Muscle of leg (tissue), 11 donors: ENCODE data around the gene NPAS3. TPM values are rescaled to one million over a fixed set of nuclear protein-coding genes. Genes with fewer than 3 reads are reported as not detected.

Source experiments
- DNase-seq: peaks from one replicate; pipeline ENCODE4 v3.0.0; 2013
- H3K27ac ChIP-seq: one replicate; pipeline ENCODE4 v1.5.1; 2013; ENCODE audit warnings: mild to moderate bottlenecking, low read length, control low read depth
- H3K27me3 ChIP-seq: one replicate; pipeline ENCODE4 v1.6.1; 2013; ENCODE audit warnings: low read length; ENCODE audit not compliant: control insufficient read depth, insufficient read depth
- H3K36me3 ChIP-seq: one replicate; pipeline ENCODE4 v1.6.1; 2013; ENCODE audit warnings: low read length; ENCODE audit not compliant: control insufficient read depth, insufficient read depth
- H3K4me1 ChIP-seq: one replicate; pipeline ENCODE4 v1.6.1; 2013; ENCODE audit warnings: low read length; ENCODE audit not compliant: control insufficient read depth, insufficient read depth
- H3K4me3 ChIP-seq: one replicate; pipeline ENCODE4 v1.5.1; 2013; ENCODE audit warnings: low read length, control low read depth
- H3K9me3 ChIP-seq: replicated peaks from 2 replicates; pipeline ENCODE4 v1.6.1; 2013; ENCODE audit warnings: low read depth, low read length; ENCODE audit not compliant: control insufficient read depth
- WGBS: methylation state at CpG from one replicate; pipeline ENCODE4 v1.1.5; 2013; ENCODE audit warnings: missing lambda C conversion rate; ENCODE audit not compliant: insufficient coverage; 5-methylcytosine and 5-hydroxymethylcytosine counted together
- polyA plus RNA-seq, 8 donors: library from polyadenylated mRNA; unstranded; fragments of 120-200 nt; gene quantifications; one replicate each; pipeline versions ENCODE4 v1.2.1 to v1.2.3, GENCODE V29; 2013; ENCODE audit warnings: inconsistent platforms in 1 of 8, low replicate concordance in 1 of 8; ENCODE audit not compliant: insufficient read length in 8 of 8, insufficient read depth in 1 of 8
- total RNA-seq: library from RNA; stranded (reverse); fragments of 120-200 nt; gene quantifications from one replicate; pipeline ENCODE4 v1.2.4, GENCODE V29; 2013

NPAS3 gene
- total and polyA plus RNA-seq, 9 donors: 3.4 to 7.6 (median 5.1) TPM

GRCh38 chr14:33529787-33530757 lies 591.4 kb downstream of the NPAS3 start:
- no peaks in the 10 kb centered on the region for H3K27me3 ChIP-seq
- 40% methylated on average over 2 of the region's 11 CpGs for WGBS
- no peak overlapping the region for H3K4me3 ChIP-seq
- no peaks in the 10 kb centered on the region for H3K9me3 ChIP-seq
- DNase-seq: no peak
- no peak overlapping the region for H3K27ac ChIP-seq
- H3K4me1 ChIP-seq: no peaks in the 10 kb centered on the region
- no peaks in the 10 kb centered on the region for H3K36me3 ChIP-seq

GRCh38 chr14:33532553-33532952 lies 593.9 kb downstream of the NPAS3 start:
- no peaks in the 10 kb centered on the region for H3K36me3 ChIP-seq
- WGBS: no CpG with 5 or more reads among the region's 3 CpGs
- no peak for DNase-seq
- no peak overlapping the region for H3K27ac ChIP-seq
- H3K9me3 ChIP-seq: no peaks in the 10 kb centered on the region
- H3K27me3 ChIP-seq: no peaks in the 10 kb centered on the region
- H3K4me3 ChIP-seq: no peak overlapping the region
- no peaks in the 10 kb centered on the region for H3K4me1 ChIP-seq

DNA sequence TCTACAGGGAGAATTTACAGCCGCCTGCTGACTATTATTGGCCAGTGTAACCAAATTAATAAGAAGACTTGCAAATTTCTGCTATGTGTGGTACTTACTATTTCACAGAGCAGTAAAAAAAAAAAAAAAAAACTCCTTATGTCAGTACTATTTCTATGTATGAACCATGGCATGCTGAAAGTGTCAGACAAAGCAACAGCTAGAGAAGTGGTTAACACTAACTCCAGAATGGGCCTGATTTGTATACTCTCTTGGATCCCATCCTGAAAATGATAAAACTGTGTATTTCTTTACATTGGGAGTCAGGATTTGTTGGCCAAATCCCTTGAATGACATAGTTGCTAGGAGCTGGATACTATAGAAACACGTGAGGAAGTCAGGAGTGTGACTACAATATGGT lies 595.4 kb downstream of the NPAS3 start:
- H3K4me1 ChIP-seq: no peaks in the 10 kb centered on the region
- H3K9me3 ChIP-seq: no peaks in the 10 kb centered on the region
- 100% methylated on average over 1 of the region's 2 CpGs for WGBS
- DNase-seq: no peak
- H3K4me3 ChIP-seq: no peak overlapping the region
- no peaks in the 10 kb centered on the region for H3K36me3 ChIP-seq
- H3K27me3 ChIP-seq: no peaks in the 10 kb centered on the region
- no peak overlapping the region for H3K27ac ChIP-seq

DNA sequence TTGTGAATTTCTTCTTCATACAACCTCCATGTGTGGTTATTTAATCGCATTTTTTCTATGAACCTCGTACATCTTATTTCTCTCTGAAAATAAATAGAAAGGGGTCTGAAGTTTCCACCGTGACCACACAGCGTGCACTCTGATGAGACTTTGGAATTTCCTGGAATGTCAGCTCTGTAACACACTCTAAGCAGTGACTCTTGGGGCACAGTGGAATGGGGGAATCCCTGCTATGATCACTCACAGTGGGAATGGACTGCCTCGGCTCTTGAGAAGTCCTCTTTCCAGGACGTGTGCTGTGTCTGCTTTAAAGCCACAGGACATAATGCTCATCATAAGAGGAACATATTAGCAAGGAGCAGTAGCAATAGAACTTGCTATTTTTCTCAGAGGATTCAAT lies 596.0 kb downstream of the NPAS3 start:
- no peaks in the 10 kb centered on the region for H3K4me1 ChIP-seq
- no peak overlapping the region for H3K4me3 ChIP-seq
- no peaks in the 10 kb centered on the region for H3K36me3 ChIP-seq
- WGBS: 40% methylated on average over 1 of the region's 6 CpGs
- DNase-seq: peak; percentile 35
- no peaks in the 10 kb centered on the region for H3K27me3 ChIP-seq
- H3K9me3 ChIP-seq: no peaks in the 10 kb centered on the region
- no peak overlapping the region for H3K27ac ChIP-seq

GRCh38 chr14:33539918-33540357 lies 601.3 kb downstream of the NPAS3 start:
- 57% methylated on average over 1 of the region's 3 CpGs for WGBS
- no peaks in the 10 kb centered on the region for H3K4me1 ChIP-seq
- DNase-seq: peak; percentile 15
- no peaks in the 10 kb centered on the region for H3K9me3 ChIP-seq
- peak overlapping the region; percentile 22 for H3K27ac ChIP-seq
- H3K27me3 ChIP-seq: no peaks in the 10 kb centered on the region
- H3K36me3 ChIP-seq: no peaks in the 10 kb centered on the region
- no peak overlapping the region for H3K4me3 ChIP-seq

GRCh38 chr14:33541171-33541570 lies 602.5 kb downstream of the NPAS3 start:
- WGBS: 100% methylated on average over 1 of the region's 2 CpGs
- Histone ChIP-seq H3K27me3 (no peaks in the 10 kb centered on the region), H3K4me3 (no peak overlapping the region), H3K4me1 (no peaks in the 10 kb centered on the region), H3K27ac (no peak overlapping the region), H3K36me3 (no peaks in the 10 kb centered on the region), H3K9me3 (no peaks in the 10 kb centered on the region)
- no peak for DNase-seq

GRCh38 chr14:33542338-33543287 lies 603.9 kb downstream of the NPAS3 start:
- 66% methylated on average over 8 of the region's 11 CpGs for WGBS
- H3K27me3 ChIP-seq: no peaks in the 10 kb centered on the region

DNA sequence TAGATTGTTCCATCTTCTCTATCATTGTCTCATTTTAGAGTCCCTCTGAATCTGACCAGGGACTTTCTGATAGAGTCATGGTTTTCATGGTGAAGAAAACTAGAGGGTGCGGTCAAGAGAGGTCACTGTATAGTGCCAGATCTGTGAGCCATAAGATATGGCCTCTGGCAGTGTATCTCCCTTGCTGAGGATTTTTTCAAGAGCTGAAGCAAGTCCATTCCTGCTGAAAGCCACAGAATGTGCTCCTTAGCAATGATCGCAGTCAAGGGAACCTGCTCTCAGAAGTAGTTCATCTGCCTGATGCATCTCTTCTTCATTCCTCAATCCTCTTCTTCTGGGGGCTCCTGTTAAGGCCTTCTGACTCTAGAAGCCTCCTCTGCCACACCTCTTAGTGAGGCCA lies 607.0 kb downstream of the NPAS3 start:
- no peaks in the 10 kb centered on the region for H3K4me1 ChIP-seq
- no peak overlapping the region for H3K4me3 ChIP-seq
- 80% methylated on average over 1 of the region's 2 CpGs for WGBS
- no peaks in the 10 kb centered on the region for H3K36me3 ChIP-seq
- H3K27ac ChIP-seq: no peak overlapping the region
- no peaks in the 10 kb centered on the region for H3K27me3 ChIP-seq
- H3K9me3 ChIP-seq: no peaks in the 10 kb centered on the region
- no peak for DNase-seq

More at GRCh38 chr14:33542338-33543287, 603.9 kb downstream of the NPAS3 start:
- no peaks in the 10 kb centered on the region for H3K9me3 ChIP-seq
- H3K4me3 ChIP-seq: no peak overlapping the region
- no peaks in the 10 kb centered on the region for H3K4me1 ChIP-seq
- no peak overlapping the region for H3K27ac ChIP-seq
- peak; percentile 22 for DNase-seq
- no peaks in the 10 kb centered on the region for H3K36me3 ChIP-seq

- no CpG with 5 or more reads among the region's 1 CpG for WGBS
- H3K4me3 ChIP-seq: no peak overlapping the region
- peaks cover 3% of the 10 kb centered on the region for H3K4me1 ChIP-seq
- H3K36me3 ChIP-seq: no peaks in the 10 kb centered on the region
- no peaks in the 10 kb centered on the region for H3K9me3 ChIP-seq
- no peak for DNase-seq
- no peak overlapping the region for H3K27ac ChIP-seq
- no peaks in the 10 kb centered on the region for H3K27me3 ChIP-seq
These were observed 609.9 kb downstream of the NPAS3 start for GRCh38 chr14:33548606-33549005.

- Histone ChIP-seq H3K27me3 (no peaks in the 10 kb centered on the region), H3K4me1 (peaks cover 3% of the 10 kb centered on the region), H3K36me3 (no peaks in the 10 kb centered on the region), H3K9me3 (no peaks in the 10 kb centered on the region), H3K27ac (no peak overlapping the region), H3K4me3 (no peak overlapping the region)
- no CpG with 5 or more reads among the region's 3 CpGs for WGBS
- DNase-seq: no peak
These were observed 613.3 kb downstream of the NPAS3 start for GRCh38 chr14:33551963-33552362.
